Ovary (tissue), 3 donors: ENCODE data around the gene IRF4.

Experiments
- CTCF ChIP-seq, 3 donors: fragments of 450-650 bp in 2 of 3; fragments of 200-600 bp in 1 of 3; IDR thresholded peaks; one replicate each; pipeline versions ENCODE4 v1.5.1 to v1.8.0; 2016 to 2022; ENCODE audit warnings: antibody characterized with exemption in 3 of 3, mild to moderate bottlenecking in 1 of 3
- POLR2A ChIP-seq: fragments of 450-650 bp; IDR thresholded peaks from one replicate; pipeline ENCODE4 v1.6.1; 2017; ENCODE audit warnings: antibody characterized with exemption, mild to moderate bottlenecking, moderate library complexity
- donor health status: DM: no; HTN: no; CAD: no.

DNA sequence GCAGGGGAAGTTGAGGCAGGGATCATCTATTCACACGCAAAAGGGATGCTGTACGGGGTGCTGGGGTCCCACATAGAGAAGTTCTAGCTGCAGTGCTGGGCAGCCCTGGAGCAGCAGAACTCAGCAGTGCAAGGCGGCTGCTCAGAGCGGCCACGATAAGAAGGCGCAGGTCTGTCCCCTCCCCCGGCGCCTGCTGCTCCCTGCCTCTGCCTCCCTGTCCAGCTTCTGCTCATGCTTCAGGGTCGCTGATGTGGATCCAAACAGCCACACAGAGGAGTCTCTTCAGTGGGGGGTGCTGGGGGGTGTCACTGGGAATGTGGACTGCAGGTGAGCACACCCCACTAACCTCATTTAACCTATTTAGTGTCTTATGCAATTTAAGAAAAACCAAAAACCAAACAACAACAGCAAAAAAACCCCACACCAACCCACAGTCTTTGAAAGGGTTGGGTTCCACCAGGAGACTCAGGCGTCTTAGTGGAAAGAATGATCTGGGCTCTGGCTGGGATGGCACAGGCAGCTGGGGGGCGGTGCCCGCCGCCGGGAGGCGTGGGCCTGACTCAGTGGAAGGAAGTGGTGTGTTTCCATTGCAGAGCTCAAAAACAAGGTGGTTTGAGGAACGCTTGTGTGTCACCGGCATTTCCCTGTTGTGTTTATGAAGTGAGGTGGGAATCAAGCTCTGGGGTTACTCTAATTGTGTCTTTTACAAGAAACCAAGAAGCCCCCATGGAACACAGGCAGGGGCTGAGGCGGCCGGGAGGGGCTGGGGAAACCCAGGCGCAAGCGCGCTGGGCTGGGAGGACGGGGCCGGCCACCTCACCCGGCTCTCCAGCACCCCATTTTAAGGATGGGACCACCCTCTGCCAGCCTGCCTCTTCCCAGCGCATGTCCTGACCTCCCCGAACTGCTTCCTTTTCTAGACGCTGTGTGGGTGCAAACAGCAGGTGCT is 55.1 kb downstream of the IRF4 start:
- TF ChIP-seq POLR2A (no peak), CTCF (IDR thresholded peaks at IDR 0.05) (no peak)
